CD4-positive, alpha-beta T cell treated with Interleukin-6 for 4 hours (primary cell): ENCODE measurements around the gene MRAS.
"Not testable (repeated sequence)": the region's sequence is repeated elsewhere in the genome, so short reads cannot be mapped to it uniquely, and the experiment has no call there.

Experiments
- DNase-seq: peaks from one replicate; pipeline ENCODE4 v3.0.0-alpha.2; 2020; ENCODE audit warnings: mixed read lengths

The MRAS gene

GRCh38 chr3:138450704-138451424 is 102.5 kb downstream of the MRAS start:
- no peak for DNase-seq

- no peak for DNase-seq
Measured at GRCh38 chr3:138451595-138452162, 103.3 kb downstream of the MRAS start.

- DNase-seq = no peak
Measured at GRCh38 chr3:138452436-138452835, 104.1 kb downstream of the MRAS start.

GRCh38 chr3:138453940-138454339 is 105.6 kb downstream of the MRAS start:
- DNase-seq = not testable (repeated sequence)
